Cerebellar nuclear complex (tissue), 1 donor: ENCODE data around the gene SLC36A4.
"Not testable (repeated sequence)": the region's sequence is repeated elsewhere in the genome, so short reads cannot be mapped to it uniquely, and the experiment has no call there.

ENCODE experiments used
- DNase-seq, 2 experiments: peaks; one replicate each; lab custom pipeline; 2025; lab: John Stamatoyannopoulos, UW

The SLC36A4 gene

GRCh38 chr11:93194673-93195291, 3.0 kb downstream of the SLC36A4 start:
- DNase-seq, result no peak

- DNase-seq, result no peak
Observed at GRCh38 chr11:93193731-93194130, 4.1 kb downstream of the SLC36A4 start.

- no peak for DNase-seq
Observed at GRCh38 chr11:93192163-93192562, 5.6 kb downstream of the SLC36A4 start.

- DNase-seq, result no peak
Observed at GRCh38 chr11:93189462-93189861, 8.3 kb downstream of the SLC36A4 start.

GRCh38 chr11:93188726-93189125, 9.1 kb downstream of the SLC36A4 start:
- DNase-seq, result no peak

GRCh38 chr11:93187290-93187689, 10.5 kb downstream of the SLC36A4 start:
- DNase-seq, result no peak

- DNase-seq, result not testable (repeated sequence)
Observed at GRCh38 chr11:93177891-93178290, 19.9 kb downstream of the SLC36A4 start.

- no peak for DNase-seq
Observed at GRCh38 chr11:93169950-93170561, 27.7 kb downstream of the SLC36A4 start.

- no peak for DNase-seq
Observed at GRCh38 chr11:93169143-93169542, 28.6 kb downstream of the SLC36A4 start.

GRCh38 chr11:93166862-93167261, 30.9 kb downstream of the SLC36A4 start:
- DNase-seq, result no peak

GRCh38 chr11:93166194-93166593, 31.6 kb downstream of the SLC36A4 start:
- DNase-seq, result no peak

- DNase-seq, result no peak
Observed at GRCh38 chr11:93160808-93161207, 37.0 kb downstream of the SLC36A4 start.

- no peak for DNase-seq
Observed at GRCh38 chr11:93160156-93160555, 37.6 kb downstream of the SLC36A4 start.

- DNase-seq, result no peak
Observed at GRCh38 chr11:93159721-93160120, 38.1 kb downstream of the SLC36A4 start.

GRCh38 chr11:93155738-93156137, 42.1 kb downstream of the SLC36A4 start:
- no peak for DNase-seq

GRCh38 chr11:93145390-93145915, 52.3 kb downstream of the SLC36A4 start:
- no peak for DNase-seq

- no peak for DNase-seq
Observed at GRCh38 chr11:93143800-93144199, 54.0 kb downstream of the SLC36A4 start.

GRCh38 chr11:93143186-93143585, 54.6 kb downstream of the SLC36A4 start:
- no peak for DNase-seq

- DNase-seq, result no peak
Observed at GRCh38 chr11:93133488-93134109, 64.2 kb downstream of the SLC36A4 start.

GRCh38 chr11:93132836-93133235, 65.0 kb downstream of the SLC36A4 start:
- DNase-seq, result no peak

GRCh38 chr11:93131709-93132108, 66.1 kb downstream of the SLC36A4 start:
- no peak for DNase-seq

GRCh38 chr11:93128574-93128973, 69.2 kb downstream of the SLC36A4 start:
- no peak for DNase-seq

- no peak for DNase-seq
Observed at GRCh38 chr11:93123351-93123898, 74.4 kb downstream of the SLC36A4 start.
